Activated gamma-delta T cell (primary cell): ENCODE data around the gene KCNA3.

Experiments used
- DNase-seq: peaks from one replicate; lab custom pipeline; 2025; lab: John Stamatoyannopoulos, UW

KCNA3 gene

DNA sequence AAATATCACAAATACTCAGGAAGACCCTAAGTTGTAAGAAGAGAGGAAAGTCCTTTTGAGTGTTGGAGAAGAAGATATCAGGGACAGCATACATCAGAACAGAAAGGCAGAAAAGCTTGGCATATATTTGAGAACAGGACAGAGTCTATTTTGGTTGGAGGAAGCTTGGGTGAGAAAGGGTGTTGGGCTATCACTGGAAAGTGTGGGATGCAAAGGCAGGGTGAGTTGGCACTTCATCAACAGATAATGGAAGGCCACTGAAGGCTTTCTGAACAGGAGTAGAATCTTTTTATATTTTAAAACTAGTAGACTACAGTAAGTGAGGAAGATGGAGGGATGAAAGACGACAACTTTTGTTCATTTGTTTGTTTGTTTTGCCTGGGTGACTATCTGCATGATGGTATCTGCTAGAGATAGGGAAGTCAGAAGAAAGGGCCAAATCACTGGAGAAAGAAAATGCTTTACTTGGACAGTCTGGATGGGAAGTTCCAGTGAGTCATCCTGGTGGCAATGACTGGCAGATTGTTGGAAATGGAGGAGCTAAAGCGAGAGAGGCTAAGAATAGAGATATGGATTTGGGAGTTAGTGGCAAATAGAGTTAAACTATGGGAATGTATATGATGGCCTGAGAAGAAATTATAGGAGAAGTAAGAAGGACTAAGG is 34.9 kb downstream of the KCNA3 start:
- DNase-seq: no peak

DNA sequence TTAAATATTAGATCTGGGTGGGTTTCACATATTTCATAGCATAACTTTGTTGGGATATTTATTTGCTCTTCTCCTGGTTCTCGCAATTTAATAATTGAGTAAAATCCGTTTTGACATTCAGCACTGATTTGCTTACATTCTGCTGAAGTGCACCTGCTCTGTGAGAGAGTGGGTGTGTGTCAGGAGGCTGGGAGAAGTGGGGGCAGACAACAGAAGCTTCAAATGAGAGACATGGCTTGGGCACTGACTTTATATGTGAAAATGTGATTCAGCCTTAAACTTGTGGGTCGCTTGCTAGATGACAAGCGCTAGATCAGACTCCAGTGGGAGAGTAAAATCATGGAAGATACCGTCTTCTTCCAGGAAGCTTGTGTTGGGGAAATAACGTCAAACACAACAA is 36.2 kb downstream of the KCNA3 start:
- DNase-seq: no peak

DNA sequence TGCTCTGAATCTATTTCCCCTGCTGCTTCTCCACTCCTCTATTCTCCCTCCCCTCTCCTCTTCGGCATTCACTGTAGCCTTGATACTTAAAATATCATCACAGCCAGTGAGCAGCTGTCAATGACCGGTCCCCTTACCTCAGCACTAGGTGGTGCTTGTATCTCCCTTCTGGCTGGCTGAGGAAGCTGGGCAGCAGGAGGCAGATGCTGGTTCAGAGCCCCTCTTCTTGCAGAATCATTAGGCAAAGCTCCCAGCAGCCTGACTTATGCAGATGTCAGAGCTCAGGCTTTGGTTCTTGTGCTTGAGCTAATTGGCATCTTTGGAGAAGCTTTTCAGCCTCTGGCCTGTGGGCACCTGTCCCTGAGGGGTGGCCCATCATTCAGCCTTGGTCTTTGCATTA is 36.7 kb downstream of the KCNA3 start:
- DNase-seq: no peak

DNA sequence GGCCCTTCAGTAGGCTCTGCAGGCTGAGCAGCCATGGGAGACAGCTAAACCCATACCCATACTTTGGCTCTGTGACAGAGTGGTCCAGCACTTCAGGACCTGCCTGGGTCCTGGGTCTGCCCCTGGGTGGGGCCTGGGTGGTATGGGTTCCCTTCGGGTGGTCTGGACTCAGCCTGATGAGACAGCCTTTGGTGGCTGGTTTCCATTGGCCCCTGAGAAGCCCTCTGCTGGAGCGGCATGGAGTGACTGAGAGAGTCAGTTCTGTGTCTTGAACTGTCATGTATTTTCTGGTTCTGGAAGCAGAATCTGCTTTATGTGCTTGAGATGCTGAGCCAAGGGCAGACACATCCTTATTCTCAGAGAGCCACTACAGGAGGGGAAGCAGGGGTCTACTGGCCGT is 37.3 kb downstream of the KCNA3 start:
- DNase-seq: no peak

DNA sequence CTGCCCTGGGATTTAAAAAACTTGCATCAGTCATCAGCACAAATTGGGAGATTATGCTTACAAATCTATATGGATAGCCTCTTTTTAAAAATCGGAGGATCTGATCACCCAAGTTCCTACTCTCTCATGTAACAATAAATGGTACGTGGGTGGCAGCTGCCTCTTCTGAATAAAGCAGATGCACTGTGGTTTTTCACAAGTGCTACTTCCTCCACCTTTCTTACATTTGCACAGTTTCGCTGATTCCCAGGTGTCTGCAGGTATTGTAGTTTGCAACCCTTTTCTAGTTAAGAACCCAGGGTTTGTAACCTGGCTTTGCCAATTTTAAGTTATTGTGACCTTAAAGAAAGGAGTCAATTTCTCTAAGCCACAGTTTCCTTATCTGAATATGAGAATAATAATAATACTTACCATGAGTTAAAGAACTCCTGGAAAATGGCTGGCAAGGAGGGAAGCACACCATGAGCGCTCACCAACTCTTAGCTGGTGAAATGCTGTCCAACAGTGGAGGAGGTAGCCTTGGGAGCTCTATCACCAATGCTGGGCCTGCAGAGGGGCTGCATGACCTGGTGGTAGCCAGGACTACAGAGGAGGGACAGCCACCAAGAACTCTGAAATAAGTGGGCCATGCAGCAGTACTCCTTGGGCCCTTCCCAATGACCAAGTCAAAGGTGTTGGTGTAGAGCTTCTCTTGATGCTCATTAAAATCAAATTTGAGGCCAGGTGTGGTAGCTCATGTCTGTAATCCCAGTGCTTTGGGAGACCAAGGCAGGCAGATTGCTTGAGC is 38.4 kb downstream of the KCNA3 start:
- DNase-seq: no peak

DNA sequence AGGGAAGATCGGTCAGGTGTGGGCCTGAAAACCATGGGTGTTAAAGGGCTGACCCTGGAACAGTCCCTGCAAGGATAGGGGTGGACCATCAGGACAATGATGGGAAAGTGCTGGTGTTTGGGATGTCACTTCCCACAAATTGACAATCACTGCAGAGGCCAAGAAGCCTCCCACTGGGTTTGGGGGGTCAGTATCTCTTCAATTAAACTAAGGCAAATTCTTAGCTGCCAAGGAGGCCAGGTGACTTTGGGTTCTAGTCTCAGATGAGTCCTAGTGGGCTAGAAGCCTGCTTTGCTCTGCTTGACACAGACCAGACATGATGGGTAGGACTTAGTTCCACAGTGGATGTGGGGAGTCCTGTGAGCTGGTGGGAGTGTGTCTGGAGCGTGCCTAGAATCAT is 39.3 kb downstream of the KCNA3 start:
- no peak for DNase-seq

DNA sequence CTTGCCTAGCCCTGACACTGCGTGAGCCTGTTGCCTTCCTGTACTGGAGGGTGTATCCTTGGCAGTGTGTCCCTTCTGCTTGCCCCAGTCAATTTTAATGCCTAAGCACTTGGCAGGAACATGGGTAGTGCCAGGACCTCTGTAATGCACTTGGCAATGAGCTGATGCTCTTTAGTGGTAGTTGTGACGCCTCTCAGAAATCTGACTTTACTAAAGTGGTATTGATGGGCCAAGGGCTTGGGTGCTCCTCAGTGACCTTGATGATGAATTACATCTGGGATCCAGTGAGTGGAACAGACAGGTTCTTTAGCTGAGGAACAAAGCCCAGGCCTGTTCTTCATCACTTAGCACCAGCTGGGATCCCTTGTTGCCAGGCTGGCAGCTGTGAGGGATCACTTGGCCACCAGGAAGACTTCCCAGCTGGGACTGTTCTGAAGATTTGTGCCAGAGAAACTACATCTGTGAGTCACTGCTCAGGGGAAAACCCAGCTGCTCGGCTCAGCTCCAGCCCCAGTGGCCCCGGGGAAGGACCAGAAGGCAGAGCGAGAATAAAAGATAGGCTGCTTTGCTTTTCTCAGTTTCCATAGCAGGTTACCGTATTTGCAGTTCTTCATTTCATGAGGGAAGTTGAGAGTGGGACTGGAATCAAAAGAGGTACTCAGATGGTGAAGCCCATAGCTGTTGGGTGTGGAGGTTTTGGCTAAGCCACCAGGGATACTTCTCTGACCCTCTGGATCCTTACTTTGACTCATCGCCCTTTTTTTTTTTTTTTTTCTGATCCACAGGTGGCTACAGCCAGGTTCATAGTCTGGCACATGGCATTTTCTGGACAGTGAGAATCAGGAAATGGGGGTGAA is 40.1 kb downstream of the KCNA3 start:
- DNase-seq: peak; percentile 18

DNA sequence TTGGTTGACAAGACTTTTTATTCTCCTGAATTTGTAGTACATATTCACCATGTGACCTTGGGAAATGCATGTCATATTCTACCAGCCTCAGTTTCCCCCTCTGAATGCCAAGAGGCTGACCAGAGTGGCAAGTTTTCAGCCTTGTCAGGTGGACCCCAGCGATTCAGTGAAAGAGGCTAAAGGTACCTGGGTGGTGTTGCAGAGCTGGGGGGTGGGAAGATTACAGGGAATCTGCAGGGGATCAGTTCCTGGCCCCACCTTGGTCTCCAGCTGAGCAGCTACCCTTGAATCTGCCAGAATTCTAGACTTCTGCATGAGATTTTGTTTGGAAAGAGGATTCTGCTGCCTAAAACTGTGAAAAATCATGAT is 40.7 kb downstream of the KCNA3 start:
- DNase-seq: no peak

DNA sequence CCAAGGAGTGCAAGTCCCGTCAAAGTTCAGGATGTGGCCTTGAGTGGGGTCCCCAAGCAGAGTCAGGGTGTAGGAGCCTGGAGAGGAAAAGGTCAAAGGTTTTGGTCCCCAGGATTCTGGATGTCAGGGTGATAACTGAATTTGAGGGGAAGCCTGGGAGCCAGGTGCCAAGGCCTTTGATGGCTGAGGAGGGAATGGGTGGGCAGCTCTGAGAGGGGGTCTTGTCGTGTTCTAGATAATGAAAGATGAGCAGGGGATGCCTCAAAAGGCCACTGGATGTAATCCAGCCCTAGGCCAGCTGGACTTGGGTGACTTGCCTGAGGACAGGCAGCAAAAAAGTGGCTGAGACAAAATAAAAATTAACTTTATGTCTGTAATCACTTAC is 41.1 kb downstream of the KCNA3 start:
- DNase-seq: no peak

DNA sequence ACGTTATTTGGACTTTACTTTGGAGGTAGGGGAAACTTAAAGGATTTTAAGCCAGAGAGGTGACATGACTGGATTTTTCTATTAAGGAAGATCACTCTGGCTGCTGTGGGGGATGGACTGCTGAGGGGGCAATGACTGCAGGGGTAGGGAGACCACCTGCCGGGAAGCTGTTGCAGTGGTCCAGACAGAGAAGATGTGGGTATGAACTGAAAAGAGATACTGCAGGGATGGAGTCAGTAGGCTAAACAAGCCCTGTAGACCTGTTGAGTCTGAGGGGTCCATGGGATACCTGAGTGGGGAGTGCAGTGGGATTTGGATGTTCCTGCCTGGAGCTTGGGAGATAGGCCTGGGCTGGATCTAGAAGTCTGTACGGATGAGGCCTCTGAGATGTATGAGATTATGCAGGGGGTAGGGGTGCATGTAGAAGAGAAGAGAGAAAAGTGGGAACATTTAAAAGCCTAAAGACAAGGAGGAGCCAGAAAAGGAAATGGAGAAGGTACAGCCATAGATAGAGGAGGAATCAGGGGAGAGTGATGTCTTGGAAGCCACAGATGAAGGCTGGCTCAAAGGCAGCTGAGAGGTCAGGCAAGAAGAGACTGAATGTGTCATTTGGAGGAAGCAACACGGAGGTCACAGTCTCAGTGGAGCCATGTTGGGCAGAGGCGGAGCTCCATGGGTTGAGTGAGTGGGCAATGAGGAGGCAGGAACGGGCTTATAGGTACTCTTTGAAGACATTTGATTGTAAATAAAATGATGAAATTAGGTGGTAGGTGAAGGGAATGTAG is 42.7 kb downstream of the KCNA3 start:
- no peak for DNase-seq

DNA sequence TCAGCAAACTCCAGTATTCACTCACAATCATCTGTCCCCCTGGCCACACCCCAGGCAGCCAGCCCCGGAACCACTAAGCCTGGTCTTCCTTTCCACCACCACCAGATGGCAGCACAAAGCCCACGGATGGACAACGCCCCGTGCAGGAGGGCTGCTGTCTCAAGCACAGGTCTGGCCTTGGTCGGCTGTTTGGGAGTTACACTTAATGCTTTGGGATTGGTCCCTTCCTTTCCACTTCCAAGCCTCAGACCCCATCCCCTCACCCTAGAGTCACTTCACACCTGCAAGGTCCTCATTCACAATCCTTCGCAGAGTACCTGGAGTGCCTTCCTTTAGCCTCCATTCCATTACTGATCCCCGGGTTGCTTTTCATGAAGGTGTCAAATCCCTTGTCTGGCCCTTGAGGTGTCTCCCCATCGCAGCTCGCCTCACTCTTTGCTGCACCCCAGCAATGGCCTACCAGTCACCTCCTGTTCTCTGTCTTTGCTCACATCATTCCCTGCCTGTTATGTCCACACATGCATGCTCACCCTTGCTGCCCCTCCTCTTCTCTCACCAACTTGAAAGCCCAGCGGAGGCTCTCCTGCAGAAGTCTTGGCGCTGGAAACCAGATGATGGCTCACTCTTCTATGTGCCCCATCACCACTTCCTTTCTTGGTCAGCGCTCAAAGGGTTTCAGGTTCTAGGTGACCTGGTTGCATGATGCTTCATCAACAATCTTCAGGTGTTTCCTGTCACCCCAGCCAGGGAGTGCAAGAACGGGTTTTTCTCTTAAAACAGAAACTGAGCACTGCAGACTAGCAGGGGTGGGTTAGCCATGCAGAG is 43.7 kb downstream of the KCNA3 start:
- DNase-seq: no peak

DNA sequence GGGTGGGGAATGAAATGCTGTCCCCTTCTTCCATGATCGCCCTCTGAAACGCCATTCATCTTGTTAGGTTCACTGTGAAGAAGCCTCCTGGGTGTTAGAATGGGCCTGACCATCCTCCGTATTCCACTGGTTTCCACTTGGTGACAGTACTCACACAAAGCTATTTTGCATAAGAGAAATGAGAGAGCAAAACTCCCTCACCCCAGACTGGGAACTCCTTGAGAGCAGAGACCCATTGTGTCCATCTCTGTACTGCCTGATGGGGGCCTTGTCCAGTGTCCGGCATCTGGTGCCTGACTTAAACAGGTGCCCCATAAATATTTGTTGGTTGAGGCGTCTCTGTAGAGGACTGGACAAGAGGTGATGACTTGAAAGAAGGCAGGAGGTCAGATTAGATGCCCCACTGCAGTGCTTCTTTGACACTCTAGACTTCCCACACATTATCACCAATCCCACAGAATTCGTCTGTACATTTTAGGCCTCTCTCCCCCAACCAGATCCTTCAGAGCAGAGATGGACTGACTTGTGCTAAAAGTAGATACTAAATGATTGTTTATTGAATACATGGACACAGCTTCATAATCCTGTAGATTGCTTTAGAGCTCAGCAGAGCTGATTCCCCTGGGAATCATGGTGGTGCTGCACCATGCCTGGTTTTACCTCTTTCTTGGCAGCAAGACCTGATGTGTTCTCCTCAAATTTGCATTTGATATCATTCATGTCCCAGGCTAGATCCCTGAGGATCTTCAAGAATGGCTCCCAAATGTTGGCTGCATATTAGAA is 46.2 kb downstream of the KCNA3 start:
- no peak for DNase-seq

DNA sequence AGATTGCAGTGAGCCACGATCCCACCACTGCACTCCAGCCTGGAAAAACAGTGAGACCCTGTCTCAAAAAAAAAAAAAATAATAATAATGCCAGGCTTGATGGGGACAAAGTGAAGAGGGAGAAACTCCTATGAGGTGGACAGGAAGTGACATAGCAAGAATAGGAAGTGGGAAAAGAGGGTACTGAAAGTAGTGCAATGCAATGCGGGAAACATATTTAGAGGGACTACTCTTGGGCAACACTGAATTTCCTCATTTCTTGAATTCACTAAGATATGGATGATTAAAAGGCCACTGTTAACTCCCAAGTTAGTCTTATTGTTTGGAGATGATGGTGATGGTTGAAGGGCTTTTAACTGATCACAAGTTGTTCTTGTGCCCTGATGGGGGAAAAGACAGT is 47.0 kb downstream of the KCNA3 start:
- DNase-seq: no peak

DNA sequence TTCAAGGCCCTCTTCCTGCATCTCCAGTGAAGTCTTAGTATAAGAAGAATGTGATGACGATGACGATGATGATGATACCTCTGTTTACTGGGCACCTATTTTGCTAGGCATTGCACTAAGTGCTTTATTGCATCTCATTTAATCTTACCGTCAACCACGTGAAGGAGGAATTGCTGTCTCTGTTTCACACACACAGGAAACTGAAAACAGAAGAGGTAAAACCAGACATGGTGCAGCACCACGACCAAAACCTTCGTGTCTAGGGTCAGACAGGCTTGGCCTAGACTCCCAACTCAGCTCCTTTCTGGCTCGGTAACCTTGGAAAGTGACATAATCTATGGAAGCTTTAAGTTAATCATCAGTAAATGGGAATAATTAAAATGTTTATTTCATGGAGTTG is 47.9 kb downstream of the KCNA3 start:
- DNase-seq: no peak
